Measurements from ENCODE around the gene DGKB.

DGKB gene

DNA sequence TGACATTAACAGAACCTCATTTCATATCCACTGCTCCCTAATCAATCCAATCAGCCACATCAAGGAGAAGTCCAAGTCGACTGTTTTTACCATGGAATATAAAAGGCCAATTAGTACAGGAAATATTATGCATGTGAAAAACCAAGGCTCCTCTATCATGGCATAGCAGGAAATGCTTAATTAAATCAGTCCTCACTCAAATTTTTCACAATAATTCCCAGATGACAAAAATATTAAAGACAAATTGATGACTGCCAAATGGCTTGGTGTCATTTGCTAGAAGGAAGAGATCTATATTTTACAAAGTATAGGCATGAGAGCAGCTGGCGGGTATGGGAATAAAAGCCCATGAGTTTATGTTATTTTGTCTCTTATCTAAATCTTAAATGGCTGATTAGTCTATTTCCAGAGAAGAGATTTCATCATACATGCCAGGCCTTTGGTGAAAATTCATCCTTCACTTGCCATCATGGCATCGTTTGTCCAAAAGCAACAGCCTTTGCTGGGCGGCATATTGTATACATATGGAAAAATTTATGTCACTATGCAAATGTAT, 219.6 kb downstream of the DGKB start:
- no peak for DNase-seq

DNA sequence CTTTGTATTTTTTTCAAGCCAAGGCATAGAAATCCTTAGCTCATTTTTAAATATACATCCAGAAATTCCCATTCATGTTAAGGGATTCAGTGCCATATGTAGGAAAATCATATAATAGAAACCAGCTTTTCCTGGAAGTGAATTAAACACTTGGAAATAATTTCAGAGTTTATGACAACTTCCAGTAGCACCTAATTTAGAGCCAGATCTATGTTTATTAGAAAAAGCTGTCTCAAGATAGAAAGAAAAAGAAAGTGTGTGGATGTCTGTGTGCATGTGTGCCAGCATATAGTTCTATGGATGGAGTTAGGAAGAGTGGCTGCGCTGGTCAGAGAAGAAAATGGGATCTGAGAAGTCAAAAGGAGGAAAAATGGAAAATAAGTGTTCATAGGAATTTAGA, 225.7 kb downstream of the DGKB start:
- DNase-seq = no peak

DNA sequence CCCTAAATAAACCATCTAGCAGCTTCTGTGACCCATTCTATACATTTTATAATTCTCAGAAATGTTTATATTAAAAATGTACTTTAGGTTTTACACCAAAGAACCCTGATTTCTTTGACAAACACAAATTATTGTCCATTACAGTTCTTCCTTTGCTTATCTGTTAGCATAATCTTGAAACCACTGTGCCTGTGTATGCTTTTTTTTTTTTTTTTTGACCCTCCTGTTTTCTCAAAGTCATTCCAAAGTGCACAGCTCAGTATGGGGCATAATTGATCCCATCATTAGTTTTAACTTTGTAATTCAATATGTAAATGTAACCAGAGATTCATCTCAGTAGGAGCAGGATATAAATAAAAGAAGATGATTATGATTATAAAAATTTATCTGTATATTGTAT, 229.3 kb downstream of the DGKB start:
- no peak for DNase-seq

DNA sequence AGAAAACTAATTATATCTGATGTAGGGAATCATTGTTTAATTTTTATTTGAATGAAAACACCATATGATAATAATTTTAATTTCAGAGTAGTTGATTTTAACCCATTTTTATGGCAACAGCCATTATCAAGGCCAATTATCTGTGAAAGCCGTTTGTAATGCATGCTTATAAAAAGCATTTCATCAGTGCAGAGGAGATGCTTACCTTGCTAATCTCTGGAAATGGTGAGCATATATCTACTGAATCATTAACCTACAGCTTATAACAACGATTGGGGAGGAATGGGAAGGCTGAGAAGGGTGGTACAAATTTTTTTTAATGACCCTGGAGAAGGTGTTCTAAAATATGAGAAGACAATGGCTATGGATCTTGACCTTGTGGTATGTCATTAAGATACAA, 235.6 kb downstream of the DGKB start:
- no peak for DNase-seq

DNA sequence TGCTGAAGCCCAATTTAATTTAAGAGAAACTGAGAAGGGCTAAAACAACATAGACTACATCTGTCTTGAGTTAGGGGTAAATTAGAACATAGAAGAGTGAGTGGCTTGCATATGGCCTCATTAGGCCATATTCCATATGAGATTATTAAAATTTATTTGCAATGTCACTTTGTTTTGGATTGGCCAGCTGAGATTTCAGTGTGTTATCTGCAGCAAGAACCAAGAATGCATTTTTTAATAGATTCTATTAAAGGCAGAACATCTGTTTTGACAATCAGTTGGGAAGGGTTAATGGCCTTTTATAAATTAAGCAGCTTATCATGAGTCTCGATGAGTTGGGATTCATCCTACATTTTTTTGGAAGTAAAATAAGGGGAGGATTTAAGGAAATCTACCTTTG, 236.2 kb downstream of the DGKB start:
- DNase-seq = no peak

DNA sequence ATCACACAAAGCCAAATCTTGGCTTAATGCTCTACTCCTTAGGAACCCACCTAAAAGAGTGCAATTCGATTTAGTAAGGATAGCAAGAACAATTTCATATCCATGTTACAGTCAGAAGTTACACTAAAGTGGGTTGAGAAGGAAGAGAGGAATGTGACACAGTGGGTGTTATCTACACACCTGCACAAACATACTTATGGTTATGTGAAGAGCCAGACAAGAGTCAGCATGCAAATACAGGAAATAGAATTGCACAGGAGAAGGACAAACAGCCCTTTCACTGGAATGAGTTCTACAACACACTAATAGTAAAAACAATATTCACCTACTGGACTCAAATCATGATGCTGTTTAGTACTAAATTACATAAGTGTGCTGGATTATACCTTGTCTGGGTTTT, 262.8 kb downstream of the DGKB start:
- no peak for DNase-seq

DNA sequence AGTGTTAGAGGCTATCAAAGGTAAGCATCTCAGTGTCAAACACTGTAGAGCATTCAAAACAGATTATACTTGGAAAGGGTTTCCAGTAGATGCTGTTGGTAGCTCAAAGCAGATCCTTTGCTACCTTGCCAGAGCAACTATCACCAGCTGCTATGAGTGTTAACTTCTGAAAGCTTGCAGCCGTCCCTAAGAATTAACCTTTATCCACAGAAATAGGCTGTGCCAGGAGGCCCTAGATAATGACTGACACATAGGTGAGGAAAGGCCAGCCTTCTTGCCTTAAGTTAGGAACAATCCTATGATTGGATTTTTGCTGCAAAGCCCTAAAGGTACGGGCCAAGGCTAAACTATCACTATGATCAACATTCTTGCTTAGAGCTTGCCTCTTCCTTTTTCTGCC, 263.2 kb downstream of the DGKB start:
- DNase-seq = no peak

DNA sequence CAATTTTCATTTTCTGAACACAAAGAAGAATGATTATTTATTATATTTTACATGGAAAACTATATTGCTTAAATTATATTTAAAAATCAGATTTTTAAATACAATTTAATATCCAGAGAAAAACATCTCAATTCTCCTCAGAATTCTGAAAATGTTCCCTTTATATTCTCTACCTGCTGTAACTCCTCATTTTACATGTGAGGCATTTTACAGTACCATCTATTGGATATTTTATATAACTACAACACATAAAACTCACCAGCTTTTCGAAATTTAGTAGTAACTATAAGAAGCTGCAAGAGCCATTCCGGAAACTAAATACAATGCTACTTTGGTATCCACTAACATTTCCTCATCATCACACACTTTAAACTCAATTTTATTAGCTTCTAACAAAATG, 264.6 kb downstream of the DGKB start:
- no peak for DNase-seq

DNA sequence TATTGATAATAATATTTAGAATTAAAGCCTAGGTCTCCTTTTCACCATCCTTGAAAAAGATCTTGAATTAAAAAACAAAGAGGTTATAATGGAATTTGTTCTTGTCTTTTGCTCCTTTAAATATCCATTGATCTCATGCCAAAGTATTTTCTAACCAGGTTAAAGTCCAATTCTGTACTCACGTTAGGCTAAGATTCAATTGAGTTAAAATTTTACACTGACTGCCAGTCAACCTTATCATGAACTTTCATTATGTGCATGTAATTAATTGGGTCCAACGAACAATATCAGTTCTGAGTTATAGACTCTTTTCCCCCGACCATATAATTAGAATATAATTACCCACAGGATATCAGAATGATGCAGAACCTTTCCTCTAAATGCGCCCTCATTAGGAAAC, 266.6 kb downstream of the DGKB start:
- no peak for DNase-seq

DNA sequence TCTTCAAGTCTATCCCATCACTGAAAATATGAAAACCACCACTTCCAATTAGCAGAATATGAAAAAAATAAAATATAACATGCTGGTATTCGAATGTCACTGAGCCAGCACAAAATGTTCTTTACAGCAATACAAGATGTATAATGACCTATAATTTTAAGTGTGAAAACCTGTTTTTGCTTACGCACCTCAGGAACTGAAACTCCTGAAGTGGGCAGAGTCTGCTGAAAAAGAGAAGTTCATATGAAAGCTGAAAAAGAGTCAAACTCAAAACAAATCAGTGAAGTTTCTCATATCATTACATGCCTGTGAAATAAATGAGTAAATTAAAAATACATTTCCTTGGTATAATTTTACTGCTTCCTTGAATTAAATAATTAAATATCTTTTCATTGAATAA, 272.5 kb downstream of the DGKB start:
- no peak for DNase-seq

DNA sequence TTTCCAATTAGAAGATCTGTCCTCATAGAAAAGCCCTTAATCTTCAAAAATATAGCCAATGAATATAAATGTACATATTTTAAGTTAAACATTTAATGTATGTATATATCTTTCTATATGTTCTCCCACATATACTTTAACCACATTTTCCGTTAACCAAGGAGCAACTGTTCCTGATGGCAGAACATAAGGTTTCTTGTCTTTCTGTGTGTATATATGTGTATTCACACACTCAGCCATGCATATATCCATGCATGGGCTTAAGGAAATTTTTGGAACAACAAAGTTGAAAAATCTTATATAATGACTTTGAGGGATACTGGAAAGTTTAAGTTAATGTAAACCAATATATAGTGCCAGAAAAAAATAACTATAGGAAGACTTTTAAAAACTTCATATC, 274.0 kb downstream of the DGKB start:
- no peak for DNase-seq

DNA sequence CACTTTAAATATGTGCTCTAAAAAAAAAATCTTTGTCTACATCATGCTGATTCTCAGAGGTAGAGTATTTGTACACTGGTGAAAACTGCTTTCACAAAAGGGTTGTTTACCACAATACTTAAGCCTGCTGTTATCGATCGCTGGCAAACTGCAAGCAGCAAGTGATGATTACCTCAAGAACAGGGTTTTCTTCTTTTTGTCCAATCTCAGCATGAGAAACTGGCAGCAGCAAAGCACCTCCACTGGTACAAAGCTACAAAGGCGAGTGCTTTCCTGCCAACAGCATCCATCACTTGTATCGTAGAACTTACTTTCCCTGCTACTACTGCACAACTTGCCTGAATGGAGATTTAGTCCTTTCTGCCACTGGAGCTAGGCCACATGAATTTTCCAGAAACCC, 276.5 kb downstream of the DGKB start:
- DNase-seq = no peak

DNA sequence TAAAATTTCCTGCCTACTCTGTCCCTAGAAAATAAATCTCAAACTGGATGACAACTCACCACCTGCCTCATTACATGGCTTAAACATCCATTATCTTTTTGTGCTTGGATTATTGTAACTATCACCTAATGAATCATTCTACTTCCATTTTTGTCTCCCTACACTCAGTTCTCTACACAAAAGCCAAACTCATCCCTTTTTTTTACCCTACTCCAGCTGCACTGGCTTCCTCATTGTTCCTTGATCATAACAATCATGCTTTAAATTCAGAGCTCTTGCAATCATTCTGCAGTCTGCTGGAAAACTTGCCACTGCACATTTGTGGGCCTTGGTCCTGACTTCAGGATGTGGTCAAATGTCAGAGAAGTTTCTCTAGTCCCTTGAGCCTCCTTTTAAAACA, 280.0 kb downstream of the DGKB start:
- no peak for DNase-seq

DNA sequence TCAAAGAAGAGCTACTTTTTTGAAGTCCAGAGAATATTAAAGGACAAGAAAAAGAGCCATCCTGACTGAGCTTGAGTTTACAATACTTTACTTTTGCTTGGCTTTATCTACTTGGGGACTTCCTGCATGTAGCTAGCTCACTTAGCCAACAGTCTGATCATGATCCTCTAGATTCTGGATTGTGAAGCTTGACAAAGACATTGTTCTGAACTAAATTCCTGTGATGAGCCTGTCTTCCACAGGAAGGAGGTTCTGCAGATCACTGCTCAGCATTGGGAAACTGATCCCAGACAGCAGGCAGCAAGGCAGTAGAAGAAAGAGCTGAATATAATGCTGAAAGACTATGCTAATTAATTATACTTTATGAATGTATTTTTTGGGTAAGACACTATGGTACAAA, 296.4 kb downstream of the DGKB start:
- DNase-seq = no peak

DNA sequence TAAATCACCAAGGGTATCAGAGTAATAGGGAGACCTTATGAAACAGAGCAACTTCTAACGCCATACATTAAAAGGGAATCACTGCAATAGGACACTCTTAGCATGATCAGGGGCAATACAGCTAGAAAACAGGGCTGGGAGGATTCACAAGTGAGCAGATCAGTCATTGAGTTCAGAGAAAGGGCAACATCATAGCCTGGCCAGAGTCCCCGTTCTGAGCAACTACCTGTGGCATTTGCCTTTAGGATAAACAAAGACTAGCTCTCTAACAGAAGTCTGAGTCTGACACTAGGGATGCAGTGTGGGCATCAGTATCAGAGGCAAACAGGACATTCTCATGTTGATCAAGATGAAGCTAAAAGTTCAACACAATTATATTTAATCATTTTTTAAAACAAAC, 297.9 kb downstream of the DGKB start:
- DNase-seq = no peak

DNA sequence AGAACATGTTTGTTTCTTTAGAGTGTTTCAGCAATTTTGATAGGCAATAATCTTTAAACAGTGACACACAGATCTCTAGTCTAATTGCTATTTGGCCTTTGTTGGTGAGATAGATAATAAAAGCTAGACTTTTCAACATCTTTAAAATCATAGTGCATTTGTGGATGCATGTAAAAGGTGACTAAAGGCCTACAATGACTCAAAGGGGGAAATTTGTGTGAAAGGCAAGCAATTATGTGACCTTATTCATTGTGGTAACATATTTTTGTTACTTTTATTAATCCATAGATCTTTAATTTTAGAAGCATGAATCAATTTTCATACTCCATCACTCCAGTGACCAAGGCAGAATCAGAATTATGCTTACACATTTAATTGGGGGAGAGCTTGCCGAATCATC, 299.7 kb downstream of the DGKB start:
- DNase-seq = no peak

DNA sequence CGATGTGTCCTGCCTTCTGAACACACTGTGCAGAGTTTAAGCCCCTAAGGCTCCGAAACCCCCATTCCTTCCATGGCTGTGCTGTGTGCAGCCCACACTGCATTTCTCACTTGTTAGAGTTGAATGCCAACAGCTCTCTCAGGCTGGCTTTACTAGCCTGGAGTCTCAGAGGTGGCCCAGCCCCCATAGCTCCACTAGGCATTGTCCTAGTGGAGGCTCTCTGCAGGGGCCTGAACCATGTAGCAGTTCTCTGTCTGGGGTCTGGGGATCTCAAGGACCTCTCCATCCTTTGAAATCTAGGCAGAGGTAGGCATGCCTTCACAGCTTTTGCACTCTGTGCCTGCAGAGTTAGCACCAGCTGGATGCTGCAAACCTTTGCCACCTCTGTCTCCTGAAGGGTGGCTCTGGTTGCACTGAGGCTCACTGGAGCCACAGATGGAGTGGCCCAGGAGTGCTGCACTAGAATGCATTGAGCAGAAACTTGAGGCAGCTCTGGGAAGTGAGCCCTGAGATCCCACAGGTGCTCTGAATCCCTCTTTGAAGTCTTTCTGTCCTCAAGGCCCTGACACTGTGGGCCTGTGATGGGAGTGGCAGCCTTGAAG, 301.7 kb downstream of the DGKB start:
- DNase-seq = no peak

DNA sequence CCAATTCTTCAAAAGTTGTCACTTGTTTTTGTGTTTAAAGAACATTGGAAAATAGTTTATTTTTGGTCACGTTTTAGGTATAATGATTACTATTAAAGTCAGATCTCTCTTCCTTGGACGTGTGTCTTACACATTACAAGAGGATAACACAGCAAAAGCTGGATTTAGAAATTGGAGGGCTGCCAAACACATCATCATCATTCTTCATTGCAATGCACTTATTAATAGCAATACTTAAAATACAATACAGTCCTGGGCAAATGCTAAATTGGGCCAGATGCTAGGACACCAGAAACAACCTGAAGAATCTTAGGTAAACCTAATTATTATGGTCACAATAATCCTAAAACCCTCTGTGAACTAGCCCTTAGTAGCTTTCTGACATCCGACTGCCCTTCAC, 303.6 kb downstream of the DGKB start:
- DNase-seq = no peak

DNA sequence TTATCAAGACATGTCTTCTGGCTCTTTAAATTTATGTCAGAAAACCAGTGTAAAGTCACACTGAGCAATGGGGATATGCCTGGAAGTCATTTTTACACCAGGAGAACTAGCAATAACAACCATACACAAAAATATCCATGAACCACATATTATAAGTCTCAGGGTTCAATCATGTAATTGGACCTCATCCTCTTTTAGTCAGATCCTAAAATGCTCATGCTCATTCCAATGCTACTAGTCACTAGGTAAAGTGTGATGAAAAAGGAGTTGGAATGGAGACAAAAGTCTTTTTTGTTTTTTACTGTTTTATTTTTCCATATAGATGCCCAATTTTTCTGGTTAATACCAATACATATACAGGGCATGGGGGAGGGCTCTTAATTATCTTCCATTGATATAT, 306.1 kb downstream of the DGKB start:
- DNase-seq = no peak

DNA sequence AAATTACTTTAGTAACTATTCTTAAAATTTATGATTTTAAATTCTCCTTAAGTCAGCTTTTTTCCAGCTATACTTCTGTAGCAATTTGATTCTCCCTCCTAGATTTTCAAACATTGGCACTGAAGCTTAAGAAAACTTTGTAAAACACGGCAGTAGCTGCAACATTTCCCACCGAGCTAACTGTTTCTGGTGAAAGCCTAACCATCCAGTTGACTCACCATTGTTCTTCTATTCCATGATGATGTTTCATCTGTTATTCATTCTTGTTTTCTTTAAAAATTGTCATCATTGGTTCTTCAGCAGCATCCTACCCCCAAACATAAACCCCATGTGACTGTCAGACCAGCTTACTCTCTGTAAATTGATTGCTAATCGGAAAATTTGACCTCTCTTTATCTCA, 312.3 kb downstream of the DGKB start:
- DNase-seq = no peak

DNA sequence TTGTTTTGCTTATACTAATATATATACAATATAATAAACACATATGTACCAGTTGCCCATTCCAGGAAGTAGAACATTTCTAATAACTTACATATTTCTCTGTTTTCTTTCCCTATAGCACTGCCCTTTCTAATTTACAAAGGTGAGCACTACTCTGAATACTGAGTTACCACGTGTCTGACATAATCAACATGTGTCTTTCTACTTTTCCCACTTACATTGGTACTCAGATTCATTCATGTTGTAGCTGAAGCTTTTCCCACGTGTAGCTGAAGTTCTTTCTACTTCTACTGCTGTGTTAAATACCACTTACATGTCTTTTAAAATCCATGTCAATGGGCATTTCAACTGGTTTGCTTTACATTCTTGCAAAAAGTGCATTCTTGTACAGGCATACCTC, 317.3 kb downstream of the DGKB start:
- DNase-seq = no peak

DNA sequence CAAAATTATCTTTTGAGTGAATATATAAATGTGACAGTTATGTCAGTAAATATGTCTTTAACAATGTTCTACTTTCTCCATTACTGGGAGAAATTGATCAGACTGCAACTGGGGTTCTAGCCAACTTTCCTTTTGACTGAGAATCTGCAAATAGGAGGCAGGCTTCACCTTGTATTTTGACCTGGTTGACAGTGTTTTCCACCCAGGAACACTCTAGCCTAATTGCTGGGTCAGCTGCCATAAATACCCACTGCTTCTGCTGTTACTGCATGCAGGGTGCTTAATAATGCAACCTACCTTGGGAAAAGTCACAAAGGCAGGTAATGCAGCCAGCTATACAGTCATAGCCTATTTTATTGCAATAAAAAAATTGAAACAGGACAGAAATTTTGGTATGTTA, 319.0 kb downstream of the DGKB start:
- no peak for DNase-seq

DNA sequence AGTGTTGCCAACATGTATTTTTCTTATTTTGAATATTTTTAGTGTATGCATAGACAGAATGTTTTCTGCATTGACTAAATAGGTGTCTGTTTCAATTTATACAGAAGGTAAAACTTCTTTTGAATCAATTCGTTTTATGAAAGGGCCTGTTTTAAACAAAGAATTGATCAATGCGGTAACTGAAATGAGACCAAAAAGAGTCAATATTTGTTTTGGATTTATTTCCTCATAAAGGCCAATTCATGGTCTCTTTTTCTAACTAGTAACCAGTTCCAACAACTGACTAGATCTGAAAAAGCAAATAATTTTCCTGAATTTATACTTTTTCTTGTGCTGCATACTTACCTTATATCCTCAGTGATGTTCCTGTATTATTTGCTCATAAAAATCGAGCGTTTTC, 320.5 kb downstream of the DGKB start:
- DNase-seq = no peak

DNA sequence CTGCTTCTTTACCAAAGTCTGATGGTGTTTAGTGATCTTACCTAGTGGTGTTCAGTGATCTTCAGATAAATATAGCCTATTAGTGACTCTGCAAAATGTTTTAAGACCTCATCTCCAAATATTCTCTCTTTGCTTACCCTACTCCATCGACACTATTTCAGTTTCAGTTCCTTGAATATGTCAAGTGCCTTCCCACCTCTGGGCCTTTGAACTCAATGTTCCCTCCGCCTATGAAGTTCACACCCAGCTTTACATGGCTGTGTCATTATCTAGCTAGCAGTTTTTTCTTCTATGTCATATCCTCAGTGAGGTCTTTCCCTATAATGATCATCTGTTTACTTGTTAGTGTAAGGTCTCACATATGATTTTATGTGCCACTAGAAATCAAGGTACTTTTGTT, 322.6 kb downstream of the DGKB start:
- DNase-seq = no peak

DNA sequence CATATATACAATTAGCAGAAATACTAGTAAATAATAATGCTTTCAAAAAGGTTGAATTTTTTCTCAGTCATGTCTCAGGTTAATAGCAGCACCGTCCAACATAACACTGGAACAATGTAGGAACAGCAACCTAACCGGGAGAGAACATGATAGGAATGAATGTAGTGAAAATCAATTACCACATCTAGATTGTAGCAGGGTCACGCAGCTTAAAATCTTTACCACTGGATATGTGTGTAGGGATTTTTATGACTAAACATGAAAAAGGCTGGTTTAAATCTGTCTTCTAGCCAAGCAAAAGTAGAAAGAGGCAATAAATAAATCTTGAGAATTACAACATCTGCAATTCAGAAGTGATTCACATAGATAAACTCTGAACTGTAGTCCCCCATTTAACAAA, 326.0 kb downstream of the DGKB start:
- DNase-seq = no peak

Measured in activated naive CD4-positive, alpha-beta T cell (primary cell).